Stimulated activated CD8-positive, alpha-beta memory T cell treated with anti-CD3 and anti-CD28 coated beads, Interleukin-4, amount 100 ng/mL, for 4 hours (primary cell): ENCODE results near the gene NCKAP5.

Experiments
- DNase-seq, 2 donors: peaks; one replicate each; pipeline ENCODE4 v3.0.0-alpha.2; 2020; ENCODE audit warnings: low read depth in 2 of 2, low spot score in 1 of 2

The NCKAP5 gene

DNA sequence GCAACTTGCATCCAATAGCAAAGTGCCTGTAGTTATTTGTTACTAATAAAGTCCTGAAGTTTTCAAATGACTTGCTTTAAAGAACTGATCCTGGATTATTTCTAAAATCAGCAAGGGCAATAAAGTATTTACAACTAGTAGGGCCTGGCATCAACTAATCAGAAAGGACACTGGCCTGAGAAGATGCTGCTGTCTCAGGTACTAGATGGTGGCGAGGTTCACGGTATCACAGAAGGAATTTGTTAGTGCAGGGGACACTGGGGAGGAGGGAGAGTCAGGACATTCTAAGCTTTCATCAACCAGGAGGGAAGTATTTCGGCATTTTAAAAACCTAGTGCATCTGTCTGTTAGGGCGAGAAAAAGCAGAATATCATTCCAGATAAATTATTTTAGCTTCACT, 458.1 kb downstream of the NCKAP5 start:
- no peak for DNase-seq

DNA sequence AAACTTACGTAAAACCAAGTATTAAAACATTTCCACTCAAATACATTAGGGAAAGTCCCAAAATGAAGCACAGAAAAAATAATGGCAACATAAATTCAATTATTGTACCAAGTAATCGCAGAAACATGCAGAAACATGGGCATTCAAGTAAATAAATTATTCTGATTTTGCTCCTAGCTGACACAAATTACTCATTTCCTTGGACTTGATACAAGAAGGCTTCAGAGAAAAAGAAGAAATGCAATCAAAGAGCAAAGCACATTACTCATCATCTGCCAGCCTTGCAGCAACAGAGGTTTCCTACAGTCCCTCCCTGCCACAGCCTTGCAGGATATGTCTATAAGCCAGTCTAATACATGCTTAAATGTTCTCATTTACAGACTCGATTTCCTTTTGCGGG, 458.5 kb downstream of the NCKAP5 start:
- no peak for DNase-seq

DNA sequence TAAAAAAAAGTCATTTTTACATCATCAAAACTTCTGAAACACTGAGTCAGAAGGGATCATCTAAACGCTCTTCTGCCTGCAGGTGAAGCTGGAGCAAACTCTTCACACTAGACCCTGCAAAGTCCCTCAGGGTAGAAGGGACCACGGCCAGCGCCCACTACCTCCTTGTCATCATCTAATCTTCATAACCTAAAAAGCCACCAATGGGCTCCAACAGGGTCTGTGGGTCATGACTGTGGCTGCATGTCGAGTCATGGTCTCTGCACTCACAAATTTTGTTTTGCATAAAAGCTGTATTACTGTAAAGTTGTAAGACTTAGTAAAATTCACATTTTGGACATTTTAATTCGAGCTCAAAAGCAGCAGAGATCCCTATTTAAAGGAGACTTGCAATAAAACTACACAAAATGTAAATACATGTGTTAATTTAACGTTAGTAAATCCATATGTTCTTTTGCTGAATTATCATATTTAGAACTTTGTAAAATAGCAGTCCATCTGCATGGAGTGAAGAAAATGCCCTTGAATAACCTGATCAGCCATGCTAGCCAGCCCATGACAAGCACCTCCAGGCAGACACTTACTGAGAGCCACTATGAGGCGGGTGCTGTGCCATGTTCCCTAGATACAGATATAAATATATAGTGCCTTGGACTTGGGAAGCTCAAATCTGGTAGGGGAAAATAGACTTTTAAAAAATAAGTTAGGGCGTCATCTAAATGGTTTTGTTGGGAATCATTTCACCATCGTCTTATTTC, 461.0 kb downstream of the NCKAP5 start:
- no peak for DNase-seq

DNA sequence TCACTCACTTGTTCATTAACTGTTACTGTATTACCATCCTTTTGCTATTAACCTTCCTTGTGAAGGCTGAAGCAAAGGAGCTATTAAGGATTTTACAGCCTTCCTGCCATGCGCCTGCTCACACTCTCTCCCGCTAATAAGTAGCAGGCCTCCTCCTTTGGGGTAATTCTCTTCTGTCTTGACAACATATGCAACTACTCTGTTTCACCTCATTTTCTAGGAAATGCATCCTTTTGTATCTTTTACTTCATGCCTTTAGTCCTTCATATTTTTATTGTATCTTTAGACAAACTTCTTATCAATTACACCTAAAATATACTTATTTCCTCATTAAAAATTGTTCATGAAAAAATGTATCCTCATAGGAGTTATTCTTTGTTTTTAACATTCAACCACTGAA, 463.4 kb downstream of the NCKAP5 start:
- DNase-seq = no peak

DNA sequence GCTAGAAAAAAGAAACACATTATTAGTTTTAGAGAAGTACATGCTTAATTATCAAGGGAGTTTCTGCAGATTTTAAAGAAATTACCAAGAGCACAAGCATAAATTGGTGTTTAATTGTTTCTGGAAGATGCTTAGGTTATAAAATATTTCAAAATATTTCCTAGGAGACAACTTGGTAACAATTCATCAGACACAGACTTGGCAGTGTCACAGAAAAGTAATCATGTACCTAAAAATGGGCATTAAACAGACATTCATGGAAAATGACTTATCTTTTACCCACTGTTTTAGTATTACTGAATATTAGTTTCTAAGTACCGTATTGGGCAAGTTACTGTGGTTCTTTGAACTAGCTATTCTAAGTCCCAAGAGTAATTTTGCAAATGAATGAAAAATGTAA, 469.5 kb downstream of the NCKAP5 start:
- DNase-seq = no peak

DNA sequence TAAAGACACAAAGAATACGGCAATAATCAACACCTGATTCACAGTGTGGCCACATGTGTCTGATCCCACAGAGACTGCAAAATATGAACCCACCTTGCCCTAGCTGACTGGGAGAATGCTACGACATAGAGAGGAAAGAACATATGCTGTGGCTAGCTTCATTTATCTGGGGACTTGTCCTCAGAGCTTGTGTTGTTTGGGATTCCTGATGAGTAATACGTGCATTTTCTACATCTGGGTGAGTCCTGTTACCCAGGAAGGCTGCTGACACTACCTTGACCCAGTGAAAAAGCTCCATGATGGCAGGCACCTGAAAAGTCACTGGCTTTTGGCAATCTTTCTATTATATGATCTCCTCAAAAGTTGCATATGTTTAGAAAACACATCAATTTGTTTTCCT, 470.6 kb downstream of the NCKAP5 start:
- no peak for DNase-seq

DNA sequence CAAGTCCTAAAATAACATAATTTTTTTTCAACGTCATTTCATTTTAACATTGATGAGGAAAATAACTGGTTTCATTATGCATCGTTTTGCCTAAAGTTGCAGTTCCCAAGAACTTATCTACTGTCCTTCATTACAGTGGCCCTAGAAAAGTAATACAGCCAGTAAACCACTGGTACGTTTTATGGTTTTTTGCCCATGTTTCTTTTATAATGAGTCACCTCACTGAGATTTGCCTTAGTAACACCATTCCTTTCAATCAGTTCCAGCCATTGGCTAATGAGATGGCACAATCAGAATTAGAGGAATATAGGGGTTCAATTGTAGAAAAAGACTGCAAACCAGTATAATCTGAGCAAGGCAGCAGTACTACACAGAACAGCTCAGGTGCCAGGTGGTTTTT, 475.7 kb downstream of the NCKAP5 start:
- DNase-seq = no peak

DNA sequence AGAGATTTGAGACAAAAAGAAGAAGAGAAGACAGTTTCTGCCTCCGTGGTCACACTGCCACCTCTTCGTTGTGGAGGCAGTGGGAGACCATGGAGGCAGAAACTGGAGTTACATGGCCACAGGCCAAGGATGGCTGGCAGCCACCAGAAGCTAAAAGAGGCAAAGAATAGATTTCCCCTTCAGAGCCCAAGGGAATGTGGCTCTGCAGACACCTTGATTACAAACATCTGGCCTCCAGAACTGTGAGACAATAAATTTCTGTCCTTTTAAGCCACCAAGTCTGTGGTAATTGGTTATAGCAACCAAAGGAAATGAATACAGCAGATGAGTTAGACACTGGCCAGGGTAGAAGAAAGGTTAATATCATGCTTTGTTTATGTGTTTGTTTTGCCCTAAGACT, 477.9 kb downstream of the NCKAP5 start:
- DNase-seq = no peak

DNA sequence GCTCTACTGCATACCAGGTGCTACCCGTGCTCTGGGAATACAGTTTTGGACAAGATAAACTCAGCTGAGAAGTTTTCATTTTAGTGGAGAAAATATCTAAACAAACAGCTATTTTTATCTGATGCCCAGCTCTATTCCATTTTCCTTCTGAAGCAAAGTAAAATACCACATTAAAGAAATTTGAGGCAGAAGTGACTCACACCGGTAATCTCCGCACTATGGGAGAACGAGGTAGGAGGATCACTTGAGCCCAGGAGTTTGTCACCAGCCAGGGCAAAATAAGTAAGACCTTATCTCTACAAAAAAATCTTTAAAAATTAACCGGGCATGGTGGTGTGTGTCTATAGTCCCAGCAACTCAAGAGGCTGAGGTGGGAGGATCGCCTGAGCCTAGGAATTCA, 482.1 kb downstream of the NCKAP5 start:
- no peak for DNase-seq

DNA sequence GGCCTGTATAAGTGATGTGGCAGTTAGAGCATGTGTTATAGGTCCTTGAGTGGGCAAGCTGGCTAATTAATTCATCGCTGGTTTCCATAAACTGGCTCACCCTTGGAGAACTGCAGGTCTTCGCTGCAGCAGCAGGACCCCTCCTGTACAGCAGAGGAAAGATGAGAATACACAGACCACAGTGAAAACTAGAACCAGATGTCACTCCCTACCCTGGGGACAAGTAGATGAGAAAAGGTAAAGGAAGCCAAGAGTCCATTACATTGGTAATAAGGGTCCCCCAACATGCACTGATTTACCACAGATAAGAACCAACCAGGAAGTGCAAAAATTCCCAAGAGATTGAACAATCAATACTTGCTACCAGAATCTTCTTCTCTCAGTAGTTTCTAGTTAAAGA, 482.6 kb downstream of the NCKAP5 start:
- no peak for DNase-seq

DNA sequence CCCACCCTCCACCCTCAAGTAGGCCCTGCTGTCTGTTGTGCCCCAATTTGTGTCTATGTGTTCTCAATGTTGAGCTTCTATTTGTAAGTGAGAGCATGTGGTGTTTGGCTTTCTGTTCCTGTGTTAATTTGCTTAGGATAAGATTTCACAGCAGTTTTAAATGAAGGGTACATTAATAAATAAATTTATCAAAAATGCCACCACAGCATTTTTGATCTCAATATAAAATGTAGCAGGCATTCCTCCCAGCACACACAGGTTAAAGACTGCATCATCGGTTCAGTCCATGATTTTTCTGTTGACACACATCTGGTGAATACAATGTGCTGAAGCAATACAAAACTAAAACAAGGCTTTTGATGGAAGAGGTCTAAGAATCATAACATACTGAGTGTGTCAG, 486.2 kb downstream of the NCKAP5 start:
- no peak for DNase-seq

DNA sequence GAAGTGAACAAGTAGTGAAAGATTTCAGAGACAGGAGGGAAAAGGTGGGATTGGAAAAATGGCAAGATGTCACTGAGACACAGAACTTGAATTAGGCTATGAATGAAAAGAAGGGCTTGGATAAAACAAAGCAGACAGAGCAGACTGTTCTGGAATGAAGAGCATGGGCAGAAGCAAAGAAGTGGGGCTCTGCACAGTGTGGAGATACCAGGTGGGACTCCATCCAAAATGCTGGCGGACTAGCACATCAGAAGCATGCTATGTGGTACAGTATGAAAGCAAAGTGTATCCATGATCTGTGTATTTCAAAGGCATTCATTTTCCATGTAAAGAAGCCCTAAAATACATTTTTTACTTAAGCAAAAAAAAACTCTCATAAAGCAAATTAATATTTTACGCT, 487.4 kb downstream of the NCKAP5 start:
- no peak for DNase-seq

DNA sequence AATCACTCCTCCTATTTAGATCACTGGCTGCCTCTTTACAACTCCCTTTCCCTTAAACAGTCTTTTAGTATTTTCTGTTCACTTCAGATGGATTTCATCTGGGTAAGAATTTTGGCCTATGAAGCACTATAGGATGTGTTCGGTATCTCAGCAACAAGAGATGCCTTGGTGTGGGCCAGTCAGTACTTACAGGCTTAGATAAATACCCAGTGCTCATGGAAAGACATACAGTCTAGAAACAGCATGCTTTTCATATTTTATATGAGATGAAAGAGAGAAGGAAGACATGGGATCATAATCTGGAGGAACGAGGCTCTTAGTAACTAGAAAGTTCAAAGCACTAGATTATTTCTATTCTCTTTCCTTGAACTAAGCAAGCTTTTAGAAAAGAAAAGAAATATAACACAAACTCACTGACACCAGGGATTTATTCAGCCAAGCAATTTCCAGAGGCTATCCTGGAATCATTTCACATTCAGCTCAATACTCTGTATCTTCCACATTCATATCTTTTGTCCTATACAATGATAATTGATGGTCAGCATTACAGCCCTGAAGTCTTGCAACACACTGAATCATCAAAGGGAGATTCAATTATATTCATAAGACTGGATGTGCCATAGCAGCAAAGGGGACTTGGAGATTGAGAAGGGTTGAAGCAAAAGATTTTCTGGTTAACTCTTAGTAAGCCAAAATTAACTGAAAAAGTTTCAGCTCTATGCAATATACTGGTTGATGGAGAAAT, 489.4 kb downstream of the NCKAP5 start:
- no peak for DNase-seq

DNA sequence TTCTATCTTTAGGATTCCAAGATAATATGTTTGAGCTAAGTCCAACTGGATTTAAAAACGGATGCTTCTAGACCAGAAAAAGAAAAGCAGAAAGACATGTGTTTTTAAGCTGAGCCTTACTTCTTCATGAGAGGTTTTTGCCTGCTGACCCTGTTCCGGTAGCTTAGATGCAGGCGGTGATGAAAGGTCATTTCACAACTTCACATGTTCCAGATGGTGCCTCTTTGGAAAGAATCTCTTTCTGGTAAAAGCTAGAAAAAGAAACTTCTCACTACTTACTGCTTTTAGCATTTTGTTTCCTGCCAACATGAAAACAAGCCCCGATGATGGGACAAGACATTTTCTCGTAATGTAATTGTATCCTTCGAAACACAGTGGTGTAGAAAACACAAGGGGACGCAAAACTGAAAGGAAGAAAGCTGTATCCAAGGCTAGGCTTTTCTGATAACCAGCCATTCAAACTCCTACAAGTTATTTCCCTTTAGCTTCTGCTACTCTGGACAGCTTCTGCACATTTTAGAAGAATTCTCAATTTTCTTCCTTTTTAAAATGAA, 490.9 kb downstream of the NCKAP5 start:
- no peak for DNase-seq

DNA sequence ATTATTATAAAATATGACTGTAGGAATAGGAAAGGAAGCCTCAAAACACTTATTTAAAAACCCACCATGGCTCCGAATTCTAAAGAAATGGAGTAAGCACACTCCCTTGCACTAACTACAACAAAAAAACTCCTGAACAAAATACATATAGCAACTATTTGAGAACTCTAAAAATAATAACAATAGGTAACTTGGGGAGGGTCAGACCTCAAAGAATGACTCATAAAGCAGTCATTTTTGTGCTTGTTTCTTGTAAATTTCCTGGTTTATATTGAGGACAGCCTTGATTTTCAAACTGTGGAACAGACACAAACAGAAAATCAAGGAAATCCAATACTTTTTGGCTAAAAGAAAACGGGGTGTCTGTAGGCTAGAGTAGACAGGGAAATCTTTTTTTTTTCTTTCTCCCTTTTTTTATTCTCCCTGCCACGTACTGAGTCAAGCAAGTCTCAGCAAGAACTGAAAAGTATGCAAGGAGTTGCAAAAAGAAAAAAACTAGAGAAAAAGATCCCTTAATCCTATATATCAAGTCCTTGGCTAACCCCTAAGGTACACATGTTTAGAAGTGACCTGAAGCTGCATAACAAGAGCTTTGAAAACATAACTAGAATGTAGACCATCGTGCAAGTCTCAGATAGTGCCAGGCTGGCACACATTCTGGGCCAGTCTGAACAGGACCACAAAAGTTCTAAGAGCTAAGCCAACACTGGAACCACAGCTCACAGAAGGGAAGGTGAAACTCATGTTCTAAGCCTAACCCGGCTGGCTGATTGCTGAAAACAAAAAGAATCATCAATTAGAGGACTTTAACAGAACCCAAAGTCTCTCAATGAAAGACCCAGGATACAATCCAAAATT, 495.2 kb downstream of the NCKAP5 start:
- DNase-seq = no peak

DNA sequence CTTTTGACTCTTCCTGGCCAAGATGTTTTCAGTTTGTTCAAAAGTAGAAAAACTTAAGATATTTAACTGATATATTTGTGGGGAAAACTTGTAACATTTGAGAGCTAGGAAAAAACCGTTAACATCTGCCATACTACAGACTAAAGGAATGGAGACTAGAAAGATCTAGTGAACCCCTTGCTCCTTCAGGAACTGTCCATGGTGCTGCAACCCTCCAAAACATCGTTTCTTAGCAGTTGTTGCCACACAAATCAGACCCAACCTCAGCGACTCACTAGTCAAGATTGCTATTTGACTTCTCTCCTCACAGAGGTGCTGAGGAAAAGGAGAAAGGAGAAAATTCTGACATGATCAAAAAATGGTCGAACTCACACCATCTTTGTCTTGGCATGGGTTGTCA, 504.5 kb downstream of the NCKAP5 start:
- DNase-seq = no peak

DNA sequence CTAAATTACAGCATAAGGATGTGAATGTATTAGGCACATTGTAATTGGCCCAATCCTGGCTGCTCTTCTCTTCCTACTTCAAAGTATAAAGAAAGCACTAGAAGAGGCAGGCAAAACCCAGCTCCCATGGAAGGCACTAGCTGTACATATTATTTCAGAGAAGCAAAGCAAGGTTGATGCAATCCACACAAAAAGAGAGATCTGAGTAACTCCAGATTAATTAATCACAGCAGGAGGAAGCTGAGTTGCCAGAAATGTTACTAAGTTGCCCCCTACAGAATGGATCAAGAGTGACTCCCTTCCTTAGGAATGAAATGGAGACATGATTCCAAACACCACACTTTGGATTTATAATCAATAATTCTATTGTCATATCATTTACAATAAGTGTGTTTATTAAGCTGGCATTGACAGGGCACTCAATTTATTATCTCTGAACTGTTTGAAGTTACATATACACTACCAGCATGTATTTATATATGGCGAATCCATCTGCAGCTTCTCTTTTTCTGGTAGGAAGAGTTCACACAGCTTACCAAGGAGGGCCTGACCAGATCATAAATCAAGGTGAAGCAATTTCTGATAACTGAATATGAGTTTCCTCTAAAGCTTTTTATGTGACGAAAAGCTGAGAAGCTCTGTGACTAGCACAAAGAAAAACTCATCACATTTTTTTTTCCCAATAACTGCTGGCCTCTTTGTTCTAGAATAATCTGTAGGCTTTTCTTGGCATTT, 505.2 kb downstream of the NCKAP5 start:
- DNase-seq = no peak

DNA sequence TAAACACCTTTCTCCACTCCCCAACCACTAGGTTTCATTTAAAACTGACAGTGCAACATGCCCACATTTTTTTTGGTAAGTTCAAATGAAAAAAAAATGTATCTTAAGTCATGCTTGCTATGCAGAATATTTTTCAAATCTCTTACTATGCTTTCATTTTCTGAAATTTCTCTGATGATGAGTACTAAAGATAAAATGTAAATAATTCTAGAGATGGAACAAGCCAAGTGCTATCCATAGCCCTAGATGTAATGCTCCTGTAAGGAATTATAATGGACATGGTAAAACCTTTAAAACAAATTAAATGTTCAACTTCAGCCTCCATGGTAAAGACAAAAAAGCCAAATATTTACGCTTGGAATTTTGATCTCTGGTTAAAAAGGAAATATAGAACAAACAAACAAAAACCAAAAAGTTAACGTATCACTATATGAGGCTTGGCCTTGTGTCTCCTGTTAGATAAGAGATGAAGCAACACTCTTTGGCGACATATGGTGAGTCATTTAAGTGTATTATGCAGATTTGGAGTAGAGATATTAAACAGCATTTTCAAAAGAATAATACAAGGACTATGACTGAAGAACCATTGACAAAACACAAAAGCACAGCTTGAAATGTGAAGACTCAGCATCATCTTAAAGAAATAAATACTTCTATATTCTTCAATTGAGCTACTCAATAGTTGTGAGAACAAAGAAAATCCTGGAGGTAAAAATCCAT, 506.2 kb downstream of the NCKAP5 start:
- no peak for DNase-seq

DNA sequence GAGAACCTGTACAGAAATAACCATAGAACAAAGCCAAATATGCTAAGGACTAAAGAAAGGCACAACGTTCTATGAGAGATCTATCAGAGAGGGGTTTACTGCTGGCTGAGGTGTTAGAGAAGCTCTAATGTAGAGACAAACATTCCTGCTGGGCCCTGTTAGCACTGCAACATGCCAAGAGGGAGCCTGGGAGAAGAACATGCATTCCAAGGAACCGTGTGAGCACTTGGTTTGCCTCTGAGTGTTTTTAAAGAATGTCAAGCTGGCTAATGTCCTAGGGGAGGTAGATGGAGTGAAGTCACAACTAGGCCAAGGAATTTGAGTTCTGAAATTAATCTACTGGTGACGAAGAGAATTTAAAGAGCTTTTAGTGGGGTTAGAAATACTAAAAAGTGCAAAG, 514.0 kb downstream of the NCKAP5 start:
- no peak for DNase-seq

DNA sequence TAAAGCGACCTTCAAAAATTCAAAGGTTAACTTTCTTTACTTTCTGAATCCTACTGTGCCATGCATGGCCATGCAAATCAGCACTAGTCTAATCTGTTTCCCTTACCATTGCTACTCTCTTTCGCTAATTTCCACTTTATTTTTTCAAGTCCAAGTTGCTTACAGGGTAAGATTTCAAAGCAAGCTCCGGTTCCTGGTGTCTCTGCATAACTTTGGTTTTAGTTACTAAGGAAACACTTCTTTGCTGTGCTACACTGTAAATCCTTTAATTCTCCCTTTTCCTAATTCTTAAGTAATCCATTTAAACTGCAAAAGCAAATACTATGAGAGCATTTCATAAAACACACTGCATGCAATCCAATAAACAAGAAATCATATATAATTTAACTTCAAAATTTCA, 514.7 kb downstream of the NCKAP5 start:
- DNase-seq = no peak
